Caco-2 (cell line): ENCODE measurements around the gene PAGE5. TPM values are rescaled to one million over a fixed set of nuclear protein-coding genes. Genes with fewer than 3 reads are reported as not detected.

ENCODE experiments used
- BruUV-seq: library from RNA; stranded (reverse); fragments of 400-500 nt; replicated peaks from 2 replicates; lab custom pipeline; 2021; lab: Mats Ljungman, UMichigan
- CTCF ChIA-PET: fragments of 300-600 bp; sonication (Branson Sonifier 250); formaldehyde crosslinking; loops from one replicate; lab custom pipeline; 2022; ENCODE audit warnings: antibody characterized with exemption; lab: Charles Lee
- POLR2A ChIA-PET: fragments of 300-600 bp; sonication (Branson Sonifier 250); formaldehyde crosslinking; loops from one replicate; lab custom pipeline; 2022; ENCODE audit warnings: antibody characterized with exemption; lab: Charles Lee
- DNase-seq, 2 experiments: peaks; one replicate each; pipeline versions ENCODE4 v3.0.0 to v3.0.0-alpha.2; 2020 to 2022
- H3K27me3 ChIP-seq: replicated peaks from 2 replicates; pipeline ENCODE4 v1.6.0; 2011; ENCODE audit warnings: low read length; ENCODE audit not compliant: control insufficient read depth, insufficient read depth
- H3K36me3 ChIP-seq: 2 replicates; pipeline ENCODE4 v1.5.1; 2011; ENCODE audit warnings: low read length; ENCODE audit not compliant: control insufficient read depth, insufficient read depth
- H3K4me1 ChIP-seq: fragments of 250-450 bp; sonication (Bioruptor Pico); 2 replicates; pipeline ENCODE4 v1.5.1; 2020; ENCODE audit warnings: mild to moderate bottlenecking
- H3K4me3 ChIP-seq: 2 replicates; pipeline ENCODE4 v1.5.1; 2011; ENCODE audit warnings: low read depth, mild to moderate bottlenecking, control low read depth, low read length
- H3K9me3 ChIP-seq: fragments of 250-450 bp; sonication (Bioruptor Pico); 2 replicates; pipeline ENCODE4 v1.5.1; 2020; ENCODE audit warnings: mild to moderate bottlenecking, moderate library complexity
- H3K27ac Mint-ChIP-seq: one replicate; pipeline ENCODE4 v1.8.0; 2022; ENCODE audit warnings: mixed read lengths; ENCODE audit not compliant: unreplicated experiment
- H3K27me3 Mint-ChIP-seq: one replicate; pipeline ENCODE4 v1.8.0; 2022; ENCODE audit warnings: mixed read lengths; ENCODE audit not compliant: insufficient read depth, unreplicated experiment
- H3K36me3 Mint-ChIP-seq: one replicate; pipeline ENCODE4 v1.8.0; 2022; ENCODE audit warnings: mild to moderate bottlenecking, mixed read lengths; ENCODE audit not compliant: insufficient read depth, unreplicated experiment
- H3K4me1 Mint-ChIP-seq: one replicate; pipeline ENCODE4 v1.8.0; 2022; ENCODE audit warnings: low read depth, mixed read lengths; ENCODE audit not compliant: unreplicated experiment
- H3K4me3 Mint-ChIP-seq: one replicate; pipeline ENCODE4 v1.8.0; 2022; ENCODE audit warnings: mild to moderate bottlenecking, moderate library complexity, mixed read lengths; ENCODE audit not compliant: unreplicated experiment
- H3K9me3 Mint-ChIP-seq: one replicate; pipeline ENCODE4 v1.8.0; 2022; ENCODE audit warnings: mixed read lengths; ENCODE audit not compliant: unreplicated experiment
- intact Hi-C: fragments of 100-400 bp; cut with micrococcal nuclease; formaldehyde crosslinking; loops from one replicate; pipeline ENCODE4 v1.10.0; 2022; ENCODE audit not compliant: unreplicated experiment
- total RNA-seq: library from RNA; stranded (reverse); gene quantifications from 2 replicates; pipeline ENCODE4 v1.2.3, GENCODE V29; 2022
- TF ChIP-seq, protein P1 (sequence below), 2 experiments: fragments of 200-600 bp in 1 of 2; IDR thresholded peaks; 1 replicate in 1 of 2; 2 replicates in 1 of 2; pipeline versions ENCODE4 v1.5.1 to v1.8.0; 2011 to 2022; ENCODE audit warnings: antibody characterized with exemption in 1 of 2, control low read depth in 1 of 2, inconsistent platforms in 1 of 2, low read depth in 1 of 2, low read length in 1 of 2, mild to moderate bottlenecking in 1 of 2, moderate library complexity in 1 of 2; ENCODE audit not compliant: insufficient read depth in 1 of 2, severe bottlenecking in 1 of 2, unreplicated experiment in 1 of 2

PAGE5 gene
- total RNA-seq, 1 experiment from 2014 or later, result not detected

DNA sequence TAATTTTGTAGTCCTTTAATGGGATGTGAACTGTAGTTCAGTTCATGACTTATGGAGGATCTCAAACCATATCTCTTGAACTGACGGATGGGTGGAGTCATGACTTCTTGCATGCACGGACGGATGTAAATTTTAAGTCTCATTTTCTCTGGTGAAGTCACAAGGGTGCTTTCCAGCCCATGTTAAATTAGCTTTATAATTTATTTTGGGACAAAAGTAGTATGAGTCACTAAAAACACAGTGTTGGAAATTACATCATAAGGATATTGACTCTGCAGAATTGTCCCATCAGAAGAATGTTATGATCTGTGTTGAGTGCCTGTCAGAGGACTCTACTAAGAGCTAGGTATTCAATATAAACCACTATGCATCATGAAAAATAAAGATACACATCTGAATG is 6.8 kb upstream of the PAGE5 start:
- BruUV-seq, result no TSS peak
- Mint-ChIP-seq H3K27ac (no peak overlapping the region), H3K27me3 (no peaks in the 10 kb centered on the region), H3K4me3 (no peak overlapping the region), H3K36me3 (no peaks in the 10 kb centered on the region), H3K4me1 (no peaks in the 10 kb centered on the region), H3K9me3 (no peaks in the 10 kb centered on the region)
- intact Hi-C loops, result no loop called here
- Histone ChIP-seq H3K27me3 (no peaks in the 10 kb centered on the region), H3K4me1 (no peaks in the 10 kb centered on the region), H3K4me3 (no peak overlapping the region), H3K36me3 (no peaks in the 10 kb centered on the region), H3K9me3 (no peaks in the 10 kb centered on the region)
- TF ChIP-seq, protein P1, sequence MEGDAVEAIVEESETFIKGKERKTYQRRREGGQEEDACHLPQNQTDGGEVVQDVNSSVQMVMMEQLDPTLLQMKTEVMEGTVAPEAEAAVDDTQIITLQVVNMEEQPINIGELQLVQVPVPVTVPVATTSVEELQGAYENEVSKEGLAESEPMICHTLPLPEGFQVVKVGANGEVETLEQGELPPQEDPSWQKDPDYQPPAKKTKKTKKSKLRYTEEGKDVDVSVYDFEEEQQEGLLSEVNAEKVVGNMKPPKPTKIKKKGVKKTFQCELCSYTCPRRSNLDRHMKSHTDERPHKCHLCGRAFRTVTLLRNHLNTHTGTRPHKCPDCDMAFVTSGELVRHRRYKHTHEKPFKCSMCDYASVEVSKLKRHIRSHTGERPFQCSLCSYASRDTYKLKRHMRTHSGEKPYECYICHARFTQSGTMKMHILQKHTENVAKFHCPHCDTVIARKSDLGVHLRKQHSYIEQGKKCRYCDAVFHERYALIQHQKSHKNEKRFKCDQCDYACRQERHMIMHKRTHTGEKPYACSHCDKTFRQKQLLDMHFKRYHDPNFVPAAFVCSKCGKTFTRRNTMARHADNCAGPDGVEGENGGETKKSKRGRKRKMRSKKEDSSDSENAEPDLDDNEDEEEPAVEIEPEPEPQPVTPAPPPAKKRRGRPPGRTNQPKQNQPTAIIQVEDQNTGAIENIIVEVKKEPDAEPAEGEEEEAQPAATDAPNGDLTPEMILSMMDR (IDR thresholded peaks at IDR 0.05; ENCODE audit: insufficient read depth in 1 of 2, low read depth in 1 of 2, low read length in 1 of 2, severe bottlenecking in 1 of 2, unreplicated experiment in 1 of 2), result no peak
- CTCF ChIA-PET, result no interaction called here
- POLR2A ChIA-PET, result no interaction called here
- no peak for DNase-seq

DNA sequence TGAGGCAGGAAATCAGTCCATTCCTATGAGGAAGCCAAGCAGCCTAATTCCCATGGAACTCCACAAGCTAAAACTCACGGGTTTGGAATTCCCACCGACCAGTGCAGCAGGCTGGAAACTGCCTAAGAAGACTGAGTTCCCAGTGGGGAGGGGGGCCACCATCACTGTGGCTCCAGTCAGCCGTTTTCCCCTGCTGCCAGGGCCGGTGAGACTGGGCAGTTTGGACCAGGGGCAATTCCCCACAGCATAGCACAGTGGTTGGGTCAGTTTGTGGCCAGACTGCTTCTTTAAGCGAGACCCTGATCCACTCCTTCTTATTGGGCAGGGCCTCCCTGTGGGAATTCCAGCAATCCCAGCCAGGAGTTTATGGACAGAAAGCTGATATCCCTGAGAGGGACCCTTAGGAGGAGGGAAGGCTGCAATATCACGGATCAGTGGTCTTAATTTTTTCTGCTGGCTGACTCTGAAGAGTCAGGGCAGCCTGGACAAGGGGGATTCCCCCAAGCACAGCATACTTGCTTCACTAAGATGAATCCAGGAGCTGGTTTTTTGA is 20.7 kb downstream of the PAGE5 start:
- TF ChIP-seq, protein P1 (IDR thresholded peaks at IDR 0.05; ENCODE audit: insufficient read depth in 1 of 2, low read depth in 1 of 2, low read length in 1 of 2, severe bottlenecking in 1 of 2, unreplicated experiment in 1 of 2), result no peak
- peaks cover 3% of the 10 kb centered on the region for H3K27me3 Mint-ChIP-seq
- Histone ChIP-seq H3K4me1 (no peaks in the 10 kb centered on the region), H3K9me3 (no peaks in the 10 kb centered on the region), H3K36me3 (no peaks in the 10 kb centered on the region), H3K27me3 (no peaks in the 10 kb centered on the region), H3K4me3 (no peak overlapping the region)
- no peak overlapping the region for H3K27ac Mint-ChIP-seq
- no peaks in the 10 kb centered on the region for H3K4me1 Mint-ChIP-seq
- no TSS peak for BruUV-seq
- ChIA-PET CTCF (no interaction called here), POLR2A (no interaction called here)
- intact Hi-C loops, result no loop called here
- no peaks in the 10 kb centered on the region for H3K9me3 Mint-ChIP-seq
- H3K4me3 Mint-ChIP-seq, result no peak overlapping the region
- no peaks in the 10 kb centered on the region for H3K36me3 Mint-ChIP-seq
- DNase-seq, result no peak

DNA sequence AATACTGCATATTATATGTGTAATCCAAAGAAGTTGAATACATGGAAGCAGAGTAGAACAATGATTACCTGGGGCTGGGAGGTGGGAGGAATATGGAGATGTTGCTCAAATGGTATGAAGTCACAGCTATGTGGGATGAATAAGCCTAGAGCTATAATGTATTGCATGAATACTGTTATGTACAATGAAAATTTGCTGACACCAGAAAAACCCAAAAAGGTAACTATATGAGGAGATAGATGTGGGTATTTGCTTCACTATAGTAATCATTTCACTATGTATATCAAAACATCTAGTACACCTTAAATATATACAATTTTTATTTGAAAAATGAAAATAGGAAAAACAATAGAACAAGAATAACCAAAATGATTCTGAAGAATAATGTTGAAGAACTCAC is 33.4 kb downstream of the PAGE5 start:
- intact Hi-C loops, result no loop called here

More for the DNA sequence above, 33.4 kb downstream of the PAGE5 start:
- no peak overlapping the region for H3K27ac Mint-ChIP-seq
- ChIA-PET POLR2A (no interaction called here), CTCF (no interaction called here)
- H3K4me1 Mint-ChIP-seq, result no peaks in the 10 kb centered on the region
- no TSS peak for BruUV-seq
- H3K9me3 Mint-ChIP-seq, result no peaks in the 10 kb centered on the region
- H3K4me3 Mint-ChIP-seq, result no peak overlapping the region
- no peaks in the 10 kb centered on the region for H3K36me3 Mint-ChIP-seq
- Histone ChIP-seq H3K9me3 (no peaks in the 10 kb centered on the region), H3K36me3 (no peaks in the 10 kb centered on the region), H3K4me1 (no peaks in the 10 kb centered on the region), H3K27me3 (no peaks in the 10 kb centered on the region), H3K4me3 (no peak overlapping the region)
- TF ChIP-seq, protein P1 (IDR thresholded peaks at IDR 0.05; ENCODE audit: insufficient read depth in 1 of 2, low read depth in 1 of 2, low read length in 1 of 2, severe bottlenecking in 1 of 2, unreplicated experiment in 1 of 2), result no peak
- no peak for DNase-seq
- no peaks in the 10 kb centered on the region for H3K27me3 Mint-ChIP-seq
